HG02973 (cell line): ENCODE data around the gene PLA2G2F.

ENCODE experiments used
- ATAC-seq: cut with Tn5 transposase; IDR thresholded peaks from one replicate; pipeline ENCODE4 v1.9.1; 2021; ENCODE audit warnings: moderate library complexity; ENCODE audit not compliant: unreplicated experiment

Gene PLA2G2F

DNA sequence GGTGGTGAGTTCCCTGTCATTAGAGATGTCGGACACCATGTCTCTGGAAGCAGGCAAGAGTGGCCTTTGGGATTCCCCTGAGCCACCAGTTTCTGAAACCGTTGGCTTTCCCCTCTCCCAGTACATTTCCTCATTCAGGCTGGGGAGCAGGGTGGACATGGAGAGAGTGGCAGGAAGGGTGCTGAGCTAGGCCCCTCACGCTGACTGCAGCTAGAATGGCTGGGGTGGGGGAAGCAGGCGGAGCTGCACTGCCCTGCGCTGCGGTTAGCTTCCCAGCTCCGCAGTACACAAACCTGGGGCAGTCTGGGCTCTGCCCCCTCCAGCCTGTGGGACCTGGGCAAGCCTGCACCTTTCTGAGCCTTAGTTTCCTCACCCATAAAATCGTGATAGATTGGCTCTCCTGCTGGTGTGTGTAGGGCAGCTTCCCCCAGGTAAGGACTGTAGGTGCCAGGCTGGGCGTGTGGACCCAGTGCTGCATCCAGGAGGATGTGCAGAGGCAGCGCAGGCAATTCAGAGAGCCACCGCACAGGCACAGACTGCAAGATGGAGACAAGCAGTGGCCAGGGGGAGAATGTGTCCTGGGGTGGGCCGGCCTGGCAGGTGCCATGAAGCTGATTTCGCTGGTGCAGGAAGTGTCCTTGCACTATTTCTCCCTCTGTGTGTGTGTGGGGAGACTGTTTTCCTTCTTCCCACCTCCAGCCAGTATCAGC lies 3.0 kb downstream of the PLA2G2F start:
- no peak for ATAC-seq

DNA sequence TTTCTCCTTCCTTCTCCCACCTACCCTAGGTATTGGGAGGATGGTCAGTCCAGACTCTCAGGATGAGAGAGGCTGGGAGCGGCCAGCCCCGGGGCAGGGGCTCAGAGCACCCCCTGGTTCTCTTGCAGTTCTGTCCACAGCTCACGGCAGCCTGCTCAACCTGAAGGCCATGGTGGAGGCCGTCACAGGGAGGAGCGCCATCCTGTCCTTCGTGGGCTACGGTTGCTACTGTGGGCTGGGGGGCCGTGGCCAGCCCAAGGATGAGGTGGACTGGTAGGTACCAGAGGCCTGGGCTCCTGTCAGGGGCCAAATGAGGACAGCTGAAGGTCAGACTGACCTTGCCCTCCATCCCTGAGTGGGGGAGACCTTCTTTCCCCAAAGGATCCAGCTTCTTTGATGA lies 4.2 kb downstream of the PLA2G2F start:
- ATAC-seq = no peak

GRCh38 chr1:20143734-20144565 lies 4.8 kb downstream of the PLA2G2F start:
- ATAC-seq = no peak

DNA sequence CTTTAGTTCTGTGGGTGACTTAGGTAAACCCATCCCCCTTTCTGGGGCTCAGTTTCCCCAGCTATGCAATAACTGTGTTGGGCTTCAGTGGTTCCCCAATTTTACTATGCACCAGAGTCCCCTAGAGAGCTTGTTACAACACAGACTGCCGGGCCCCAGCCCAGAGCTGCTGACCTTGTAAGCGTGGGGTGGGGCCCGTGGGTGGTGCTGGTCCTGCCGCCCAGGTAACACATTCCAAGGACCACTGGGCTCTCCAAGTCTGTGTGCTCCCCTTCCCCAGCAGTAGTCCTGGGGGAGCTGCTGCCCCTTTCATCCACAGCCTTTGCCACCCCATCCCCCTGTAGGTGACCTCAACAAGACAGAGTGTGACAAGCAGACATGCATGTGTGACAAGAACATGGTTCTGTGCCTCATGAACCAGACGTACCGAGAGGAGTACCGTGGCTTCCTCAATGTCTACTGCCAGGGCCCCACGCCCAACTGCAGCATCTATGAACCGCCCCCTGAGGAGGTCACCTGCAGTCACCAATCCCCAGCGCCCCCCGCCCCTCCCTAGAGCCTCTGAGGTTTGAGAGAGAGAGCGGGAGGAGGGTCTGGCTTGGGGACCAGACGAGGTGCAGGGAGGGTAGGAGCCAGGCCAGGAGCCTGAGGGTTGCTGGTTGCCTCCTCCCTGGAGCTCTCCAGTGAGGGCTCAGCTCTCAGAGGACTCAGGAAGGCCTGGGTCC lies 8.9 kb downstream of the PLA2G2F start:
- ATAC-seq = no peak

- no peak for ATAC-seq
Observed at GRCh38 chr1:20148571-20149500, 9.7 kb downstream of the PLA2G2F start.

- no peak for ATAC-seq
Observed at GRCh38 chr1:20149601-20150325, 10.6 kb downstream of the PLA2G2F start.

GRCh38 chr1:20150326-20150705 lies 11.2 kb downstream of the PLA2G2F start:
- ATAC-seq = no peak

- ATAC-seq = no peak
Observed at GRCh38 chr1:20150969-20151368, 11.8 kb downstream of the PLA2G2F start.

DNA sequence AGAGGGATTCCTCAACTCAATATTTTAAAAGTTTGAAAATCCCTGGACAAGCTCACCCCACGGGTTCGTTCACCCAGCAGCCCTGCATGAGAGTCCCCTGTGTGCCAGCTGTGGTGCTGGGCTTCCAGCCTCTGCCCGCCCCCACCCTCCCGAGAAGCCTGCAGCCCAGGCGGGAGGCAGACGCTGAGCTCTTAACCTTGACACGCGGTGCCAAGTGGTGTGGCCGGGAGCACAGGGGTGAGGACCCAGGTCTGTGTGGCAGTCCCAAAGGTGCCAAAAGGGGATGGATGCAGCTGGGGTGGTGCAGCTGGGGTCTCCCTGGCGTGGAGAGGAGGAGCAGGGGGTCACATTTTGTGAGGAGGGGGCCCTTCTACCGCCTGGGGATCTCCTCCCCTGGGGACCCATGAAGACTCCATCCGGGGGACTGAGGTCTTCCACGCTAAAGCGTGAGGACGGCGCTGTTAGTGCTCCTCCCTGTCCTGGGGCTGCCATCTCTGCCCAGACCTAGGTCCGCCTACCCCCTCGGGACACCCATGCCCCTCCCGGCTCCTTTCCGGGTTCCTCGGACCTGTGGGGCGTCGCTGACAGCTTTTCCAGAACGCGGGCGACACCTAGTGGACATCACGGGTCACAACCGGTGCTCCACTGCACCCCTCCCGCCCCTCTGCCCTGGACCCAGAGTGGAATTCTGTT lies 12.9 kb downstream of the PLA2G2F start:
- ATAC-seq = peak; percentile 45

DNA sequence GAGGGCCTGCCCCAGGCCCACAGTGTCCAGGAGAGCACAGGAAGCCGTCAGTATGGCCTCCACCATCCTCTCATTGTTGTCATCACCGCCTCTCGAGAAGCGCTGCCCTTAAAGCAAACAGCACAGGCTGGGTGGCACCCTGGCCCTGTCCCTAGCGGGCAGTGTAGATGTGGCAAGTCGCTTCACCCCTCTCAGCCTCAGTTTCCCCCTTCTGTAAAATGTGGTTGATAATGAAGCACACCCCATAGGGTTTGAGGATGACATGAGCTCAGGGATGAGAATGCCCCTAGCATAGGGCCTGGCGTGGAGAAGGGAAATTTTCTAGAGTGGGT lies 13.4 kb downstream of the PLA2G2F start:
- ATAC-seq = no peak

- no peak for ATAC-seq
Observed at GRCh38 chr1:20153000-20153418, 13.9 kb downstream of the PLA2G2F start.

- ATAC-seq = no peak
Observed at GRCh38 chr1:20154301-20154831, 15.2 kb downstream of the PLA2G2F start.

GRCh38 chr1:20158358-20159070 lies 19.4 kb downstream of the PLA2G2F start:
- no peak for ATAC-seq

- no peak for ATAC-seq
Observed at GRCh38 chr1:20160034-20160433, 20.9 kb downstream of the PLA2G2F start.

DNA sequence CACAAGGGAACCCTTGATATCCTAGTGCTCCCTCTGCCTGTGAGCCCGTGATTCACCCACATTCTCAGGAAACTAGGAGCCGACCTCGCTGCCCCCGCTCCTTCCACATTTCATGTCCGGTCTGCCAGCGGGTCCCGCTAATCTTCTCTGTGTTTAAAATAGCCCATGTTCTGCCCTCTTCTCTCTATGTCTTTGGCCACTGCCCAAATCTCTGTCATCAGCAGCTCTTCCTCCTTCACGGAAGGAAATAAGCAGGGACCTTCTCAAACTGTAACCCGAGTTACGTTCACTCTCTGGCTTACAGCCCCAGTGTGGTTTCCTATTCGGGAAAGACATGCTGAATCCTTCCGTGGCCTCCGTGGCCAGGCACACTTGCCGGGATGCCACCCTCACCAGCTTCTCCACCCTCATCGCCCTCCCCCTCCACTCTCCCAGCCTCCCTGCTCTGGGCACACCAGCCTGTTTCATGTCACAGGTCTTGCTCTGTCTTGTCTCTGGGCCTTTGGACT lies 25.6 kb downstream of the PLA2G2F start:
- ATAC-seq = no peak

- ATAC-seq = no peak
Observed at GRCh38 chr1:20165522-20165951, 26.4 kb downstream of the PLA2G2F start.

DNA sequence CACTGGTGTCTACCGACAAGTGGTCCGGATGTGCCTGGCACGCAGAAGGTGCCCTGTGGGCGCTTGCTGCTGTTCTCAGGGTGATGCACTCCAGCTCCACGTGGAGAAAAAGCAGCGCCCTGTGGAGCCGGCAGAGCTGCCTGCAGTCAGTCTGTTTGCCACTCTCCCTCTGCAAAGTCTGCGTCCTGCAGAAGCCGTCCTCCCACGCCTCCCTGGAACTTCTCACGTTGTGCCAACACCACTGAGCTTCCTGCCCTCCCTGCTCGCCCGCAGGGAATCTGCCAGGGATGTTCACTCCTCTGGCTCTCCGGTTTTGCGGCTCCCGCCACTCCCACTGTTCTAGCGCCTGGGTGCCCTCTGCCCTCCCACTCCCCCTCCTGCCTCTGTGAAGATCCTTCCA lies 26.9 kb downstream of the PLA2G2F start:
- ATAC-seq = no peak

DNA sequence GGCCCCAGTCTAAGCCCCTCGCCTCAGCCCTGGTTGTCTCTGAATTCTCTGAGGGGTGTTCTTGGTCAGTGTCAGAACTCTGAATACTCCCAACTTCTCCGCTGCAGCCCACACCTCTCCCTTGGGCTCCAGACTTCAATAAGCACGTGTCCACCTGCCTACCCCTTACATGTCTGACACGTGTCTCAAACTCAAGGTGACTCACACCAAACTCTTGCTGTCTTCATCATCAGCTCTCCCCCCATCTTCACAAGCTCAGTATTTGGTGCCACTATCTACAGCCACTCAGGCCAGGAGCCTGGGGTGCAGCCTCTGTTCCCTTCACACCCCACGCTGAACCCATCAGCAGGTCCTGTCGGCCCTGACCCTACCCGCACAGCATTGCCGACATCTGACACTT lies 28.0 kb downstream of the PLA2G2F start:
- ATAC-seq = no peak
